ENCODE measurements around the gene HNRNPU.
"Not testable (repeated sequence)": the region's sequence is repeated elsewhere in the genome, so short reads cannot be mapped to it uniquely, and the experiment has no call there.

The HNRNPU gene

GRCh38 chr1:244839656-244840055, 24.7 kb downstream of the HNRNPU start:
- DNase-seq: no peak

- no peak for DNase-seq
These were observed 26.6 kb downstream of the HNRNPU start for GRCh38 chr1:244837597-244838258.

- DNase-seq: no peak
These were observed 27.8 kb downstream of the HNRNPU start for GRCh38 chr1:244836584-244836983.

GRCh38 chr1:244836135-244836521, 28.2 kb downstream of the HNRNPU start:
- no peak for DNase-seq

- DNase-seq: peak; percentile 86
These were observed 28.8 kb downstream of the HNRNPU start, which contains the start of gene COX20 for GRCh38 chr1:244835276-244836134. COX20 (plus strand) TSS chr1:244835658; CDS start chr1:244835715, 57 bp downstream.

- peak; percentile 79 for DNase-seq
These were observed 29.6 kb downstream of the HNRNPU start for GRCh38 chr1:244834543-244835275.

GRCh38 chr1:244833734-244834542, 30.4 kb downstream of the HNRNPU start:
- peak; percentile 48 for DNase-seq

GRCh38 chr1:244833260-244833659, 31.1 kb downstream of the HNRNPU start:
- DNase-seq: not testable (repeated sequence)

- DNase-seq: no peak
These were observed 33.7 kb downstream of the HNRNPU start for GRCh38 chr1:244830639-244831038.

GRCh38 chr1:244826712-244827111, 37.6 kb downstream of the HNRNPU start:
- no peak for DNase-seq

GRCh38 chr1:244822878-244823277, 41.5 kb downstream of the HNRNPU start:
- no peak for DNase-seq

- DNase-seq: no peak
These were observed 43.2 kb downstream of the HNRNPU start for GRCh38 chr1:244821134-244821533.

GRCh38 chr1:244820131-244820530, 44.2 kb downstream of the HNRNPU start:
- no peak for DNase-seq

GRCh38 chr1:244817415-244817894, 46.9 kb downstream of the HNRNPU start:
- DNase-seq: no peak

- DNase-seq: no peak
These were observed 48.7 kb downstream of the HNRNPU start for GRCh38 chr1:244815600-244816099.

- DNase-seq: no peak
These were observed 51.0 kb downstream of the HNRNPU start for GRCh38 chr1:244813327-244813726.

- no peak for DNase-seq
These were observed 54.1 kb downstream of the HNRNPU start for GRCh38 chr1:244810221-244810620.

GRCh38 chr1:244807138-244807537, 57.2 kb downstream of the HNRNPU start:
- no peak for DNase-seq

GRCh38 chr1:244804841-244805240, 59.5 kb downstream of the HNRNPU start:
- DNase-seq: no peak

GRCh38 chr1:244802556-244803239, 61.6 kb downstream of the HNRNPU start:
- DNase-seq: no peak

GRCh38 chr1:244802041-244802440, 62.3 kb downstream of the HNRNPU start:
- no peak for DNase-seq

GRCh38 chr1:244801246-244801645, 63.1 kb downstream of the HNRNPU start:
- peak; percentile 53 for DNase-seq

Measured in activated CD4-positive, alpha-beta T cell treated with anti-CD3 and anti-CD28 coated beads, Interleukin-2, amount 50 U/mL, for 1 hour (primary cell).